IPS DF 4.7 (cell line): ENCODE results near the gene TNNC2.
"Not testable (repeated sequence)": the region's sequence is repeated elsewhere in the genome, so short reads cannot be mapped to it uniquely, and the experiment has no call there.

Source experiments
- DNase-seq: peaks from one replicate; pipeline ENCODE4 v3.0.0-alpha.2; 2013; ENCODE audit warnings: low spot score; ENCODE audit errors: extremely low read depth

The TNNC2 gene

DNA sequence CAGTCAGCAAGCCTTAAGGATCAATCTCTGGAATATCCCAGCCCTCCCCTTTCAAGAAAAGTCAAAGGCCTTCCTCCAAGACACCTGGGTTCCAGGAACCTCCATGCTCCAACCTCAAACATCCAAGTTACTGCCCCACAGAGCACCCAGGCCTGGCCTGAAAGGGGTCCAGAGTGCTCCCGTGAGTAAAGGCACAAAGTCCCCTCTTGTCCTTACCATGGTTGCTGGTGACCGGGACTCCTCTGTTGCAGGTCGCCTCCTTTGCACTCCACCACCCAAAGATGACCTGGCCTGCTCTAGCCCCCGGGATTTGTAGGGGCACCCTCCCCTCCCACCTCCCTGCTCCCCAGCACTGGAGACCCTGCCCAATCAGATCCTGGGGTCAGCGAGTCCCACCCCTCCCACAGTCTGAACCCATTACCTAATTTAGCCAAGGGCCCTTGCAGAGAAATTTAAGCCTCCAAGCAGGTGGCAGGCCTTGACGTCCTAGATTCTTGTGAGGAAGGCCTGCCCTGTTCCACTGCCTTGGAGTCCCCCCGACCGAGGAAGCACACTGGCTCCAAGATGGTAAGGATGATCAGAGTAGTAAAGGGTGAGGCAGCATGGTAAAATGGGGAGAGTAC lies at the start of gene TNNC2:
TNNC2 (minus strand) TSS at position 283 of the 623 bp plus-strand sequence; CDS start at position 219, 64 bp downstream.
- no peak for DNase-seq

- DNase-seq, result no peak
These were observed 47.5 kb upstream of the TNNC2 start for GRCh38 chr20:45874576-45874975.

GRCh38 chr20:45874104-45874481 lies 47.0 kb upstream of the TNNC2 start:
- DNase-seq, result not testable (repeated sequence)

DNA sequence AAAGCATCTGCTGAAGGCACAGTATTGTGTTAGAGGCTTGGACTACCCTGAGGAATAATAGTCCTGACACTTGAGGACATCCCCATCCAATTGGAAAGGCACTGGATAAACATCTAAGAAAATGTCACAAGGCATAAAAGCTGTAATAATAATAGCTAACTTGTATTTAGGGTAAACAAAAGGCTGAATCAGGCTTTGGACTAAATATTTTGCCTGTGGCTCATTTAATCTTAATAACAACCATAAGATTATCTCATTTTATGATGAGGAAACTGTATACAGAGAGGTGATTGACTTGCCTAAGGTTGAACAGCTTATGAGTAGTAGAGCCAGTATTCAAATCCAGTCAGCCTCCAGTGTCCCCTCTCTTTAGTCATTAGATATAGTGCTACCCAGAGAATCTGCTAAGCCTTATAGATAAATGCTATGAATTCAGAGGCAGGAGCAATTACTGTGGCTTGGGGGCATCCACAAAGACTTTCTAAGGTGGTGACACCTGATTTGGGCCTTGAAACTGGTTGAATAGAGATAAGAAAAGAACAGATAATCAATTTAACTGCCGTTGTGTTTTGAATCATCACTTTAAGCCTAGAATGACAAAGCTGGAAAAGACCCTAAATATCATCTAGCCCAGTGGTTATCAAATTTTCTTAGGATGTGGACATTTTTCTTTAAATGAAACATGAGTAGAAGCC lies 46.4 kb upstream of the TNNC2 start:
- DNase-seq, result no peak

DNA sequence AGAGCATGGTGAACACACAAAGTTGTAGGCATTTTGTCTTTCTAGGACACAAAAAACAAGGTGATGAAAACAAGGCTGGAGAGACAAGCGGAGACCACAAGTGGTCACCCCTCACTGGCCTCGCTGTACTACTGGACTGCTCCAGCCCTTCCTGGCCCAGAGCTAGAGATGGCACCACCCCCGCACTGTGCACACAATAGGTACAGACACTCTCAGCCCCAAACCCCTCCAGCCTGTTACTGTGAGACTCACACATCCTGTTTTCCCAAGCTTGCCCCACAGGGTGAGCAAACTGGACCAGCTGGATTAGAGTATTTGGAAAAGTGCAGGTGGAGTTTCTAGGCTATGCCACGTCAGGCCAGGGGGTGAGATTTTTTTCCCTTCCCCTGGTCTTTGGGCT lies 45.5 kb upstream of the TNNC2 start:
- no peak for DNase-seq

DNA sequence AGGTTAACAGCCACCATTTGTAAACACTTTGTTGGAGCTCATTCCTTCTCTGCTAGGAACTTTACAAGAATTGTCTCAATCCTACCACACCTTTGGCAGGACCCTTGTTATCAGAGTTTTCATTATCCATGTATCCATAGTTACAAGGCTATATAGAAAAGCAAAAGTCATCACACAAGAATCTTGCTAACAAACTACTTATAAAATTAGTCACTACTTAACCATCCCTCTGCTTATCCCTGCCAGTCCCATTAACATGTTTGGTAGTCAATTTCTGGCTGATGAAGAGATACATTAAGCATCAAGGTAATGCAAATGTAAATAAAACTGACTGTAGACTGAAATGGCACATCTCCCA lies 40.7 kb upstream of the TNNC2 start:
- no peak for DNase-seq

DNA sequence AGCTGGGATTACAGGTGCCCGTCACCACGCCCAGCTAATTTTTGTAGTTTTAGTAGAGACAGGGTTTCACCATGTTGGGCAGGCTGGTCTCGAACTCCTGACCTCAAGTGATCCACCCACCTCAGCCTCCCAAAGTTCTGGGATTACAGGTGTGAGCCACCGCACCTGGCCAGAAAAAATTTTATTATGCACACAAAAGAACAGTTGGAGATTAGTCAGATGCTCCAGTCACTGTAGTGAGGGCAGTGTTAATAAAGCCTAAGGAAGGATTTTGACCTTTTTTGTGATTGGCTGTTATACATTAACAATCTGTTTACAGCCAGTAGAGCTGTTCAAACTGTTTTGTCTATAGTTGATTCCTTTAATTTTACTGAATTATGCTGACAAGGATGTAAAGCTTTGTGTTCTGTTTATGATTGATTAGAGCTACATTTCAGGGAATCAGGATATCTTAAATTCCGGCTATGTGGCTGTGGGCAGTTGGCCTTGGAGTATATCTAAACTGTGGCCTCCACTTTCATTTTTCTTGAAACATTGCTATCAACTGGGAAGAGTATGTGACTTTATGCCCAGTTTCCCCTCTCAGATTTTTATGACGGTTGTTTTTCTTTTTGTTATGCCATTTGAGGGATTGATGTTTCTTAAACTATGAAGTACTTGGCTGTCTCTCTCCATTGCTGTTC lies 40.2 kb upstream of the TNNC2 start:
- DNase-seq, result no peak

DNA sequence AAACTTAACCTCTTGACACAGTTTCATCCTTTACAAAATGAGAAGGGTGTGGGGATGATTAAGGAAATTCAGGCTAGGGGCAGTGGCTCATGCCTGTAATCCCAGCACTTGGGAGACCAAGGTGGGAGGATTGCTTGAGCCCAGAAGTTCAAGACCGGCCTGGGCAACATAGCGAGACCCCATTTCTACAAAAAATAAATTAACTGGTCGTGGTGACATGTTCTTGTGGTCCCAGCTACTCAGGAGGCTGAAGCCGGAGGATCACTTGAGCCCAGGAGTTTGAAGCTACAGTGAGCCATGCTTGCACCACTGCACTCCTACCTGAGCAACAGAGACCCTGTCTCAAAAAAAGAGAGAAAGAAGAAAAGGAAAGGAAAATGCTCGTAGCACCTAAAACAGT lies 39.3 kb upstream of the TNNC2 start:
- DNase-seq, result no peak

DNA sequence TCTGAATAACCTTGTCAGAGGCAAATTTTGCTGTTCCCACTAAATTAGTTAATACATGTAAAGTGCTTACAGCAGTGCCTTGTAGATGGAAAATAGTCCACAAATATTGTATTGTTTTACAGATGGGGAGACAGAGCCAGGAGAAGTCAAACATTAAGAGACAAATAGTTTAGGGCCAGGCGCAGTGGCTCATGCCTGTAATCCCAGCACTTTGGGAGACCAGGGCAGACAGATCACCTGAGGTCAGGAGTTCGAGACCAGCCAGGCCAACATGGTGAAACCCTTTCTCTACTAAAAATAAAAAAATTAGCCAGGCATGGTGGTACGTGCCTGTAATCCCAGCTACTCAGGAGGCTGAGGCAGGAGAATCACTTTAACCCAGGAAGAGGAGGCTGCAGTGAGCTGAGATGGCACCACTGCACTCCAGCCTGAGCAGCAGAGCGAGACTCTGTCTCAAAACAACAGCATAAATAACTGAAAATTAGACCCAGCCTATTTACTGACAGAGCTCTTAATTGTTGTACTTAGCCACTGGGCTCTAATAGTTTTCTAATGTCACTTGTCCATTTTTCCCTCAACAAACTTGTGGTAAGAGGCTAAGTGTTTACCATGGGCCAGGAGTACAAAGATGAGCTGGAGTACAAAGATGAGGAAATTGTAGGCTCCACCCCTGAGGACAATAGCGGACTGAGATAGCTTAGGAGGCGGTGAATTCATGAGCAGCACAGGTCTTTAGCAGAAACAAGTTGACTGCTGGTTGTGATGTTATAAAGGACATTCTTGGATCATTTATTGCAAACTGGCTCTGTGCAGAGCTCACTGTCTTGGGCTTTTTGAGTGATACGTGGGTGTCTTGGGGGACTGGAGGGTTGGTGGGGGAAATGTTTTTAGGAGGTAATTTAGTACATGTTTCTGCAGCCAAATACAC lies 36.7 kb upstream of the TNNC2 start:
- DNase-seq, result no peak

GRCh38 chr20:45861221-45862075 lies 34.3 kb upstream of the TNNC2 start:
- DNase-seq, result no peak

GRCh38 chr20:45860560-45861220 lies 33.6 kb upstream of the TNNC2 start:
- DNase-seq, result no peak

- no peak for DNase-seq
These were observed 32.8 kb upstream of the TNNC2 start for GRCh38 chr20:45859916-45860315.

DNA sequence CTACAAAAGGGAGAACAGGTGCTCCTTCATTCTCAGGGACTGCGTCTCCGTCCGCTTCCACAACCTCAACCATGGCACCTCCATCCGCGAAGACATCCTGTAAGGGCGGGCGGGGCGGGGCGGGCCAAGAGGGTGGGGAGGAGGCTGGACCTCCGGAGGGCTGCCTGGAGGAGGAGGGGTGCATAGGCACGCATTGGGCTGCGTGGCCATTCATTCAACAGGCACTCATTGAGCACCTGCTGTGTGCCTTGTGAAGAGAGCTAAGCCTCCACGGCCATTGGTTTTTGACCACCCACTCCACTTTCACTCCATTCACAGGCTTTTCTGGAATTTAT lies 30.7 kb upstream of the TNNC2 start:
- DNase-seq, result no peak

DNA sequence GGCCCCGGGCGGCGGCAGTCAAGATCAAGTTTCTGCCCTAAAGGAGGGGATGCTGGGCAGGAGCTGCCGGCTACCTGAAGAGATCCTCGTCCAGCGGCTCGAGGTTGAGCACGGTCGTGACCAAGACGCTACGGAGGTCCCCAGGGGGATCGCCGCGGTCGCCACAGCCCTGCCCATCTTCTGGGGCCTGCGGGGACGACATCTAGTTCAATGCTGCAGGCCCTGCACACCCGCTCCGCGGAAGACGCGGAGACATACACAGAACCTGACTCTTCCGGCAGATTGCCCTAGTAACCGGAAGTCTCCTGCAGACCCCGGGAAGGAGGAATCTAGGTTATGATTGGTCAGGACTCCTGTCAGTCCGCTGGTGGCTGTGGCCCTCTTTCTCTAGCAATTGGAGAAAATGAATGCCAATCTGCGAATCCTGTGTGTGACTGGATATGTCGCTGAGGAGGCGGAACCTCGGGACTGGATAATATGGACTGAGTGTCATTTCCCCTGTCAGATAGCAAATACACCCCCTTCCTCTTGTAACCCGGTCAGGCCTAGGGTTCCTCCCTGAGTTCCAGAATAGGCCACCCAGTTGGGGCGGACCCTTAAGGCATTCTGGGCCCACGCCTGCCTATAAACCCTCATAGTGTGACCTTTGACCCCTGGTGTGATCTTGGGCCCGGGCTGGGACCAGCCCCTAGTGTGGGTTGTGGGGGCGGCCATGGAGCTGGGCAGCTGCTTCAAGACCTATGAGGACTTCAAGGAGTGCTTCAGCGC lies 30.2 kb upstream of the TNNC2 start, which contains the start of the genes ACOT8 and ZSWIM3:
ACOT8 (minus strand) TSS at position 279 of the 768 bp plus-strand sequence; CDS start at position 202, 77 bp downstream.
ZSWIM3 (plus strand) TSS at position 501 of the 768 bp plus-strand sequence; CDS start at position 713, 212 bp downstream.
- DNase-seq, result peak; percentile 100

- no peak for DNase-seq
These were observed 26.4 kb upstream of the TNNC2 start for GRCh38 chr20:45853484-45853883.

DNA sequence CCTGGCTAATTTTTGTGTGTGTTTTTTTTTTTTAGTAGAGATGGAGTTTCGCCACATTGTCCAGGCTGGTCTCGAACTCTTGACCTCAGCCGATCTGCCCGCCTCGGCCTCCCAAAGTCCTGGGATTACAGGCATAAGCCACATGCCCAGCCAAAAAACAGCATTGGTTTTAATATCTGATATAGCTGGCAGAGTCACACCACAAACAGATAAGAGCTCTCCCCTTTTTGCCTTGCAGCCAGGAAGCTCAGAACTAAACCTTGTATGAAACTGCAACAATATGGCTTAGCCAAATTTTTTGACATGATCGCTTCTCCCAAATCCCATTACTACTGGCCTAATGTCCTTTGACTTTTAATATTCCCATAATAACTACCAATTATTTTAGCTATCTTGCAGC lies 25.2 kb upstream of the TNNC2 start:
- DNase-seq, result no peak

DNA sequence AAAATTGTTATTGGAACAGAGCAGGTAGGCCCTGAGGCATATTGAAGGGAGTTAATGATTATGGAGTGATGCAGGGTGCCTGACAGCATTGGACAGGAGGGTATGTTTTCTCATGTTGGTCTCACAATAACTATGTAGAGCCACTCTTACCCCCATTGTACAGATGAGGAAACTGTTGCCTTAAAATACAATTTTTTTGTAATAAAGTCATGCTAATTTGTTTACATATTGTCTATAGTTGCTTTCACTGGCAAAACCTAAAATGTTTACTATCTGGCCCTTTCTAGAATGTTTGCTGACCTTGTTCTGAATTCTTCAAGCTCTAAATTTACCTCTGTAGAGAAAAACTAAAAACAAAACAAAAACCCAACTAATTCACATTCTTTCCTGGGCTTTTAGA lies 24.4 kb upstream of the TNNC2 start:
- DNase-seq, result no peak

GRCh38 chr20:45850926-45851325 lies 23.8 kb upstream of the TNNC2 start:
- no peak for DNase-seq

GRCh38 chr20:45850238-45850637 lies 23.1 kb upstream of the TNNC2 start:
- DNase-seq, result no peak
